DND-41 (cell line): ENCODE data around the gene TBC1D8.

Source experiments
- ATAC-seq: fragments of 200-7000 bp; cut with Tn5 transposase; 3 replicates; pipeline ENCODE4 v1.9.1; 2021; ENCODE audit warnings: low read depth; ENCODE audit not compliant: insufficient read depth
- DNase-seq: peaks from one replicate; pipeline ENCODE4 v3.0.0-alpha.2; 2020
- H2AFZ ChIP-seq: 2 replicates; pipeline ENCODE4 v1.6.0; 2012; ENCODE audit warnings: low read depth, low read length
- H3K27ac ChIP-seq: 2 replicates; pipeline ENCODE4 v1.5.1; 2012; ENCODE audit warnings: low read length, inconsistent platforms
- H3K27me3 ChIP-seq: fragments of 200-600 bp; sonication (generic); 2 replicates; pipeline ENCODE4 v1.6.0; 2012; ENCODE audit warnings: low read length, mild to moderate bottlenecking, inconsistent platforms; ENCODE audit not compliant: insufficient read depth, poor library complexity
- H3K36me3 ChIP-seq: 2 replicates; pipeline ENCODE4 v1.5.1; 2012; ENCODE audit warnings: low read length, inconsistent platforms; ENCODE audit not compliant: insufficient read depth
- H3K4me1 ChIP-seq: 2 replicates; pipeline ENCODE4 v1.5.1; 2012; ENCODE audit warnings: mild to moderate bottlenecking, low read length; ENCODE audit not compliant: insufficient read depth
- H3K4me2 ChIP-seq: 2 replicates; pipeline ENCODE4 v1.6.0; 2012; ENCODE audit warnings: mild to moderate bottlenecking, moderate library complexity, low read length, inconsistent platforms; ENCODE audit not compliant: insufficient read depth
- H3K4me3 ChIP-seq, 2 experiments: fragments of 200-600 bp in 1 of 2; shearing (Covaris generic) in 1 of 2; 2 replicates each; pipeline ENCODE4 v1.5.1; 2012 to 2016; ENCODE audit warnings: inconsistent platforms in 2 of 2, low read length in 2 of 2, mild to moderate bottlenecking in 2 of 2, low read depth in 1 of 2, moderate library complexity in 1 of 2
- H3K79me2 ChIP-seq: 2 replicates; pipeline ENCODE4 v1.6.0; 2012; ENCODE audit warnings: low read length, inconsistent platforms; ENCODE audit not compliant: insufficient read depth
- H3K9ac ChIP-seq: 2 replicates; pipeline ENCODE4 v1.6.0; 2012; ENCODE audit warnings: low read depth, mild to moderate bottlenecking, inconsistent platforms, low read length, moderate library complexity
- H3K9me3 ChIP-seq: 2 replicates; pipeline ENCODE4 v1.5.1; 2012; ENCODE audit warnings: low read length, moderate library complexity, mild to moderate bottlenecking, inconsistent platforms; ENCODE audit not compliant: insufficient read depth, severe bottlenecking
- H4K20me1 ChIP-seq: 2 replicates; pipeline ENCODE4 v1.6.0; 2012; ENCODE audit warnings: low read length; ENCODE audit not compliant: insufficient read depth
- CTCF ChIP-seq: IDR thresholded peaks from 2 replicates; pipeline ENCODE4 v1.5.1; 2012; ENCODE audit warnings: borderline replicate concordance, low read length, moderate library complexity, mild to moderate bottlenecking; ENCODE audit not compliant: poor library complexity, severe bottlenecking; ENCODE audit errors: extremely low read depth
- EZH2 ChIP-seq: IDR thresholded peaks from 3 replicates; pipeline ENCODE4 v1.6.1; 2012; ENCODE audit warnings: borderline replicate concordance, low read depth, mild to moderate bottlenecking, moderate library complexity, low read length, inconsistent platforms; ENCODE audit not compliant: severe bottlenecking

The TBC1D8 gene

DNA sequence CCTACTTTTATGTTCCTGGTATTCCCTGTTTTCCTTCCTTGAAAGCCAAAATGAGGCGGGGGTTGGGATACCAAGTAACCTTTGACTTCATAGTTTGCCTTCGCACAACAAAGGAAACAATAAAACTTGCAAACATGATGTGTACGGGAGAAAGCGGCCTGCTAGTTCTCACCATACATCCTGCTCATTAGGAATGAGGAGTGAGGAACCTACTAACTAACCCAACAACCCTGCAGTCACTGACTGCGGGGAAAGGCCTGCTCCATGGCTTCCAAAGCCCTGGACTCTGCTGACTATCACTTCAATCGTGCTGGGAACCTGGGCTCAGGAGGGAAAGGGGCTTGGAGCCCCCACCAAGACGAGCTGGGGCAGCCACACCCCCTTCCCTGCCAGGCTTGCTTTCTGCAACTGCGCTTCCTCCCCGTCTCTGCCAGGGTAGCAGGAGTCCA is 124.9 kb downstream of the TBC1D8 start:
- ATAC-seq (no peak), DNase-seq (no peak)
- Histone ChIP-seq H4K20me1 (no peaks in the 10 kb centered on the region), H3K27ac (no peak overlapping the region), H3K27me3 (no peaks in the 10 kb centered on the region), H3K4me3 (no peak overlapping the region), H3K9ac (no peak overlapping the region), H3K4me1 (no peaks in the 10 kb centered on the region), H2AFZ (no peak overlapping the region), H3K36me3 (peaks cover 12% of the 10 kb centered on the region), H3K4me2 (no peak overlapping the region), H3K79me2 (no peaks in the 10 kb centered on the region), H3K9me3 (no peaks in the 10 kb centered on the region)
- no peak for TF ChIP-seq EZH2

DNA sequence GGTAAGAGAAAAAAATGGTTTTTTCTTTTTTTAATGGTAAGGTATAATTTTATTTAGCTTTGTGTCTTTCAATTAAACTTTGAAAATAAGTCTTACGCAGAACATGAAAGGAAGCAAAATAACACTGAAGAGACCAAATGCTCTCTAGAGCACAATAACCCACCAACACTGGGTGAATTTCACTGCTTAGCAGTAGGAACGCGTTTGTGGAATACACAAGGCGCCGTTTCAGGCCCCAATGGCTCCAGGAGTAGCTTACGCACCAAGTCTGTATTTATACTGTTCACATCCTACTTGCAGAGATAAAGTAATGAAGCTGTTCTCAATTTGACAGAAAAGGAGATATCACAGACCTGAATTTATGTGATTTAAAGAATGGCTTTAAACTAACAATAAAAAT is 125.6 kb downstream of the TBC1D8 start:
- Histone ChIP-seq H3K9ac (no peak overlapping the region), H4K20me1 (no peaks in the 10 kb centered on the region), H2AFZ (no peak overlapping the region), H3K27me3 (no peaks in the 10 kb centered on the region), H3K4me2 (no peak overlapping the region), H3K9me3 (no peaks in the 10 kb centered on the region), H3K4me1 (no peaks in the 10 kb centered on the region), H3K27ac (no peak overlapping the region), H3K36me3 (peaks cover 20% of the 10 kb centered on the region), H3K4me3 (no peak overlapping the region), H3K79me2 (no peaks in the 10 kb centered on the region)
- TF ChIP-seq CTCF (no peak), EZH2 (no peak)
- DNase-seq (no peak), ATAC-seq (no peak)

DNA sequence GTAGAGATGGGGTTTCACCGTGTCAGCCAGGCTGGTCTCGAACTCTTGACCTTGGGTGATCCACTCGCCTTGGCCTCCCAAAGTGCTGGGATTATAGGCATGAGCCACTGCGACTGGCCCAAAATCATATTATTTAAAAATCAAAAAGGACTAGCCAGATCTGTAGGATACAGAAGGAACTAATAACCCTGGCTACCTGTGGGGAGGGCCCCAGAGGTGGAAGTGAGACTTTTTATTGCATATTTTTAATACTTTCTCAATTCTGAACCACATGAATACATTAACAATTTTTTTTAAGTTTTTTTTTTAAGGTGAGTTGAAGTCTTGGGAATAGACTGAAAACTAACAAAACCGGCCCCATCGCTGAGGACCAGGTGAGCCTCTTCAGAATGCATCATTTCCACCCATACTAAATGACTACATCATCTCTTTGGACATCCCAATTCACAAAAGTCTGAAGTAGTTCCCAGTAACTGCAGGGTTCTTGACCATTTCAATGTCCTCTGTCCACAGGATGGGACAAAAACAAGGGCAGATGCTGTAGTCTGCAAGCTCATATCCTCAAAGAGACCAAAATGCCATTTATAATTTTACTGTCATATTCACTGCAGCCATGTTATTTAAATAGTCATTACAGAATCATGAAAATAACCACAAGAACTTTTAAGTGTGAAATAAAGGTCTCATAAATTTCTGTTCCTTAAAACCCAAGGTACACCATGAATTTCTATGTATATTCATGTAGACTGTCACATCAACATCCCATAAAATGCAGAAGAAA is 127.7 kb downstream of the TBC1D8 start:
- H3K79me2 ChIP-seq: no peaks in the 10 kb centered on the region
- DNase-seq (no peak), ATAC-seq (no peak)
- no peak overlapping the region for H2AFZ ChIP-seq
- TF ChIP-seq EZH2: no peak
- no peak for TF ChIP-seq CTCF
- no peaks in the 10 kb centered on the region for H3K27me3 ChIP-seq
- H3K9ac ChIP-seq: no peak overlapping the region
- no peaks in the 10 kb centered on the region for H3K9me3 ChIP-seq
- H3K4me2 ChIP-seq: no peak overlapping the region
- H3K4me1 ChIP-seq: no peaks in the 10 kb centered on the region
- no peak overlapping the region for H3K27ac ChIP-seq
- peaks cover 28% of the 10 kb centered on the region for H3K36me3 ChIP-seq
- H3K4me3 ChIP-seq: no peak overlapping the region
- no peaks in the 10 kb centered on the region for H4K20me1 ChIP-seq

- Histone ChIP-seq H3K4me3 (no peak overlapping the region), H3K4me2 (no peak overlapping the region), H3K27me3 (no peaks in the 10 kb centered on the region), H2AFZ (no peak overlapping the region), H3K79me2 (no peaks in the 10 kb centered on the region), H3K36me3 (peaks cover 30% of the 10 kb centered on the region), H3K27ac (no peak overlapping the region), H3K9ac (no peak overlapping the region), H4K20me1 (no peaks in the 10 kb centered on the region), H3K9me3 (no peaks in the 10 kb centered on the region), H3K4me1 (no peaks in the 10 kb centered on the region)
- ATAC-seq: no peak
- DNase-seq: no peak
- TF ChIP-seq EZH2: no peak
- TF ChIP-seq CTCF: no peak
Observed at GRCh38 chr2:101022221-101022620, 129.0 kb downstream of the TBC1D8 start.
